HG03442 (cell line): ENCODE data around the gene HAUS5.
A peak's percentile ranks its signal among the peaks of the same experiment; 100 is the strongest.
"Not testable (repeated sequence)": the region's sequence is repeated elsewhere in the genome, so short reads cannot be mapped to it uniquely, and the experiment has no call there.

Experiments
- ATAC-seq: cut with Tn5 transposase; IDR thresholded peaks from one replicate; pipeline ENCODE4 v1.9.1; 2021; ENCODE audit warnings: mild to moderate bottlenecking, moderate library complexity; ENCODE audit not compliant: unreplicated experiment

The HAUS5 gene

GRCh38 chr19:35612559-35613321 is at the start of gene HAUS5:
TSS of gene HAUS5 (plus strand) at chr19:35612735. CDS start at chr19:35612795, 60 bp downstream.
- ATAC-seq: peak; percentile 82

GRCh38 chr19:35562776-35563175 is 49.8 kb upstream of the HAUS5 start:
- ATAC-seq: no peak

- ATAC-seq: no peak
Observed at GRCh38 chr19:35563207-35563829, 49.2 kb upstream of the HAUS5 start, which contains the start of gene ATP4A. TSS of gene ATP4A (minus strand) at chr19:35563658. CDS start at chr19:35563629, 29 bp downstream.

GRCh38 chr19:35565016-35565856 is 47.3 kb upstream of the HAUS5 start:
- no peak for ATAC-seq

GRCh38 chr19:35566738-35567137 is 45.8 kb upstream of the HAUS5 start:
- ATAC-seq: no peak

- no peak for ATAC-seq
Observed at GRCh38 chr19:35569281-35569781, 43.2 kb upstream of the HAUS5 start.

GRCh38 chr19:35571406-35571965 is 41.0 kb upstream of the HAUS5 start:
- no peak for ATAC-seq

- ATAC-seq: no peak
Observed at GRCh38 chr19:35577918-35578317, 34.6 kb upstream of the HAUS5 start.

- no peak for ATAC-seq
Observed at GRCh38 chr19:35578707-35579106, 33.8 kb upstream of the HAUS5 start.

- no peak for ATAC-seq
Observed at GRCh38 chr19:35582760-35583159, 29.8 kb upstream of the HAUS5 start.

- no peak for ATAC-seq
Observed at GRCh38 chr19:35585848-35586247, 26.7 kb upstream of the HAUS5 start, which contains the start of gene PMIS2. TSS of gene PMIS2 (plus strand) at chr19:35586173. CDS start at chr19:35586260, 87 bp downstream.

GRCh38 chr19:35587321-35587720 is 25.2 kb upstream of the HAUS5 start:
- ATAC-seq: no peak

- no peak for ATAC-seq
Observed at GRCh38 chr19:35590875-35591274, 21.7 kb upstream of the HAUS5 start.

- ATAC-seq: no peak
Observed at GRCh38 chr19:35592226-35592625, 20.3 kb upstream of the HAUS5 start.

- ATAC-seq: not testable (repeated sequence)
Observed at GRCh38 chr19:35595026-35595425, 17.5 kb upstream of the HAUS5 start.

GRCh38 chr19:35595928-35596327 is 16.6 kb upstream of the HAUS5 start:
- no peak for ATAC-seq

- peak; percentile 61 for ATAC-seq
Observed at GRCh38 chr19:35596366-35596999, 16.1 kb upstream of the HAUS5 start.

GRCh38 chr19:35601971-35602370 is 10.6 kb upstream of the HAUS5 start:
- ATAC-seq: no peak

- not testable (repeated sequence) for ATAC-seq
Observed at GRCh38 chr19:35604436-35604835, 8.1 kb upstream of the HAUS5 start.

GRCh38 chr19:35607170-35607569 is 5.4 kb upstream of the HAUS5 start:
- not testable (repeated sequence) for ATAC-seq
